Fibroblast of gingiva (primary cell): Measurements from ENCODE around the gene PYURF.

Experiments used
- DNase-seq: peaks from one replicate; pipeline ENCODE4 v3.0.0-alpha.2; 2011; ENCODE audit warnings: low read depth

Gene PYURF

GRCh38 chr4:88523325-88524129 is at the start of gene PYURF:
Gene PYURF, minus strand, starts transcription at chr4:88523776. Its CDS starts 76 bp downstream, at chr4:88523700.
- peak; percentile 92 for DNase-seq

GRCh38 chr4:88570001-88570400 is 46.4 kb upstream of the PYURF start:
- no peak for DNase-seq

- peak; percentile 59 for DNase-seq
Measured at GRCh38 chr4:88567591-88567990, 44.0 kb upstream of the PYURF start.

- no peak for DNase-seq
Measured at GRCh38 chr4:88549815-88550214, 26.2 kb upstream of the PYURF start.

GRCh38 chr4:88539322-88540068 is 15.9 kb upstream of the PYURF start:
- DNase-seq, result peak; percentile 43

- no peak for DNase-seq
Measured at GRCh38 chr4:88537709-88538108, 14.1 kb upstream of the PYURF start.

- no peak for DNase-seq
Measured at GRCh38 chr4:88535090-88535755, 11.6 kb upstream of the PYURF start.

GRCh38 chr4:88533937-88534750 is 10.6 kb upstream of the PYURF start:
- DNase-seq, result peak; percentile 58

- peak; percentile 28 for DNase-seq
Measured at GRCh38 chr4:88533088-88533790, 9.7 kb upstream of the PYURF start.

GRCh38 chr4:88531549-88531948 is 8.0 kb upstream of the PYURF start:
- DNase-seq, result no peak

GRCh38 chr4:88528861-88529260 is 5.3 kb upstream of the PYURF start:
- DNase-seq, result no peak

- DNase-seq, result no peak
Measured at GRCh38 chr4:88527787-88528186, 4.2 kb upstream of the PYURF start.

GRCh38 chr4:88526221-88526815 is 2.7 kb upstream of the PYURF start:
- DNase-seq, result no peak

- DNase-seq, result peak; percentile 4
Measured at GRCh38 chr4:88524171-88524570, 595 bp upstream of the PYURF start.

GRCh38 chr4:88522702-88523324 is 763 bp downstream of the PYURF start:
- DNase-seq, result peak; percentile 49

GRCh38 chr4:88518911-88519310 is 4.7 kb downstream of the PYURF start:
- DNase-seq, result no peak

- no peak for DNase-seq
Measured at GRCh38 chr4:88517825-88518224, 5.8 kb downstream of the PYURF start.

- DNase-seq, result no peak
Measured at GRCh38 chr4:88516746-88517145, 6.8 kb downstream of the PYURF start.

- no peak for DNase-seq
Measured at GRCh38 chr4:88514557-88515511, 8.7 kb downstream of the PYURF start.
